ENCODE measurements around the gene NPAS2.

NPAS2 gene

GRCh38 chr2:100948942-100949811 lies 129.2 kb downstream of the NPAS2 start:
- DNase-seq = no peak

GRCh38 chr2:100952512-100952911 lies 132.6 kb downstream of the NPAS2 start:
- no peak for DNase-seq

GRCh38 chr2:100953406-100954043 lies 133.6 kb downstream of the NPAS2 start:
- DNase-seq = no peak

GRCh38 chr2:100954044-100954420 lies 134.1 kb downstream of the NPAS2 start:
- DNase-seq = no peak

- DNase-seq = no peak
Observed at GRCh38 chr2:100955226-100955625, 135.3 kb downstream of the NPAS2 start.

GRCh38 chr2:100956081-100956480 lies 136.1 kb downstream of the NPAS2 start:
- DNase-seq = no peak

GRCh38 chr2:100957996-100958653 lies 138.2 kb downstream of the NPAS2 start:
- no peak for DNase-seq

GRCh38 chr2:100959225-100959880 lies 139.4 kb downstream of the NPAS2 start:
- no peak for DNase-seq

GRCh38 chr2:100960688-100961087 lies 140.7 kb downstream of the NPAS2 start:
- no peak for DNase-seq

GRCh38 chr2:100962366-100963025 lies 142.6 kb downstream of the NPAS2 start:
- DNase-seq = no peak

- DNase-seq = no peak
Observed at GRCh38 chr2:100963026-100963375, 143.1 kb downstream of the NPAS2 start.

GRCh38 chr2:100964222-100964621 lies 144.3 kb downstream of the NPAS2 start:
- DNase-seq = no peak

GRCh38 chr2:100964681-100965169 lies 144.8 kb downstream of the NPAS2 start:
- DNase-seq = no peak

GRCh38 chr2:100965596-100965995 lies 145.7 kb downstream of the NPAS2 start:
- DNase-seq = no peak

GRCh38 chr2:100967716-100968115 lies 147.8 kb downstream of the NPAS2 start:
- DNase-seq = no peak

GRCh38 chr2:100968146-100969145 lies 148.5 kb downstream of the NPAS2 start:
- DNase-seq = no peak

- no peak for DNase-seq
Observed at GRCh38 chr2:100969998-100970397, 150.1 kb downstream of the NPAS2 start.

GRCh38 chr2:100971221-100971620 lies 151.3 kb downstream of the NPAS2 start:
- no peak for DNase-seq

- no peak for DNase-seq
Observed at GRCh38 chr2:100972452-100972851, 152.5 kb downstream of the NPAS2 start.

- DNase-seq = no peak
Observed at GRCh38 chr2:100974712-100975520, 155.0 kb downstream of the NPAS2 start.

GRCh38 chr2:100975521-100975785 lies 155.5 kb downstream of the NPAS2 start:
- no peak for DNase-seq
